ENCODE data around the gene LHFPL2.

Gene LHFPL2

GRCh38 chr5:78665534-78665933 is 17.0 kb upstream of the LHFPL2 start:
- DNase-seq: no peak

- no peak for DNase-seq
These were observed 13.8 kb upstream of the LHFPL2 start for GRCh38 chr5:78662323-78662722.

GRCh38 chr5:78661691-78662090 is 13.1 kb upstream of the LHFPL2 start:
- no peak for DNase-seq

GRCh38 chr5:78661044-78661443 is 12.5 kb upstream of the LHFPL2 start:
- DNase-seq: no peak

- DNase-seq: no peak
These were observed 11.8 kb upstream of the LHFPL2 start for GRCh38 chr5:78660401-78660800.

GRCh38 chr5:78659714-78660113 is 11.1 kb upstream of the LHFPL2 start:
- no peak for DNase-seq

- DNase-seq: no peak
These were observed 10.5 kb upstream of the LHFPL2 start for GRCh38 chr5:78659114-78659513.

- no peak for DNase-seq
These were observed 8.6 kb upstream of the LHFPL2 start for GRCh38 chr5:78657201-78657600.

GRCh38 chr5:78655746-78656290 is 7.2 kb upstream of the LHFPL2 start:
- no peak for DNase-seq

- DNase-seq: no peak
These were observed 5.8 kb upstream of the LHFPL2 start for GRCh38 chr5:78654386-78654785.

- no peak for DNase-seq
These were observed 5.3 kb upstream of the LHFPL2 start for GRCh38 chr5:78653681-78654366.

GRCh38 chr5:78653031-78653430 is 4.5 kb upstream of the LHFPL2 start:
- DNase-seq: no peak

GRCh38 chr5:78651468-78651867 is 2.9 kb upstream of the LHFPL2 start:
- DNase-seq: no peak

- DNase-seq: no peak
These were observed 2.0 kb upstream of the LHFPL2 start for GRCh38 chr5:78650531-78650930.

GRCh38 chr5:78649861-78650496 is 1.4 kb upstream of the LHFPL2 start:
- DNase-seq: no peak

- no peak for DNase-seq
These were observed 681 bp upstream of the LHFPL2 start for GRCh38 chr5:78649211-78649695.

- DNase-seq: no peak
These were observed 674 bp downstream of the LHFPL2 start for GRCh38 chr5:78647838-78648358.

GRCh38 chr5:78647351-78647818 is 1.2 kb downstream of the LHFPL2 start:
- DNase-seq: no peak

- DNase-seq: no peak
These were observed 3.8 kb downstream of the LHFPL2 start for GRCh38 chr5:78644741-78645300.

- DNase-seq: no peak
These were observed 4.4 kb downstream of the LHFPL2 start for GRCh38 chr5:78644129-78644528.

GRCh38 chr5:78642701-78643100 is 5.9 kb downstream of the LHFPL2 start:
- DNase-seq: no peak

GRCh38 chr5:78640662-78641474 is 7.7 kb downstream of the LHFPL2 start:
- DNase-seq: no peak

GRCh38 chr5:78639791-78640190 is 8.8 kb downstream of the LHFPL2 start:
- DNase-seq: no peak
